Hepatocyte (in vitro differentiated cells): Measurements from ENCODE around the gene LRRC52. TPM values are rescaled to one million over a fixed set of nuclear protein-coding genes. Genes with fewer than 3 reads are reported as not detected.

Experiments
- DNase-seq: peaks from one replicate; pipeline ENCODE4 v3.0.0-alpha.2; 2016; ENCODE audit warnings: low spot score
- H2AFZ ChIP-seq: fragments of 200-600 bp; sonication (generic); 2 replicates; pipeline ENCODE4 v1.6.0; 2016; ENCODE audit warnings: antibody characterized with exemption, mild to moderate bottlenecking
- H3K27ac ChIP-seq: fragments of 200-600 bp; sonication (generic); 2 replicates; pipeline ENCODE4 v1.5.1; 2016; ENCODE audit warnings: mild to moderate bottlenecking
- H3K27me3 ChIP-seq: fragments of 200-600 bp; sonication (generic); 2 replicates; pipeline ENCODE4 v1.6.1; 2016
- H3K36me3 ChIP-seq: fragments of 200-600 bp; sonication (generic); replicated peaks from 2 replicates; pipeline ENCODE4 v1.5.1; 2016; ENCODE audit warnings: low read depth; ENCODE audit not compliant: insufficient read depth
- H3K4me1 ChIP-seq: fragments of 200-600 bp; sonication (generic); 2 replicates; pipeline ENCODE4 v1.5.1; 2016; ENCODE audit warnings: mild to moderate bottlenecking, moderate library complexity; ENCODE audit not compliant: insufficient read depth
- H3K4me2 ChIP-seq: fragments of 200-600 bp; sonication (generic); 2 replicates; pipeline ENCODE4 v1.6.0; 2016
- H3K4me3 ChIP-seq: fragments of 200-600 bp; sonication (generic); 2 replicates; pipeline ENCODE4 v1.5.1; 2016; ENCODE audit warnings: mild to moderate bottlenecking
- H3K79me2 ChIP-seq: fragments of 200-600 bp; sonication (generic); 2 replicates; pipeline ENCODE4 v1.6.0; 2017; ENCODE audit warnings: mild to moderate bottlenecking
- H3K9me2 ChIP-seq: fragments of 200-600 bp; sonication (generic); replicated peaks from 2 replicates; pipeline ENCODE4 v1.6.0; 2017; ENCODE audit warnings: mild to moderate bottlenecking; ENCODE audit not compliant: insufficient read depth
- H3K9me3 ChIP-seq: fragments of 200-600 bp; sonication (generic); 2 replicates; pipeline ENCODE4 v1.5.1; 2016; ENCODE audit warnings: low read depth, mild to moderate bottlenecking
- H4K20me1 ChIP-seq: fragments of 200-600 bp; sonication (generic); 2 replicates; pipeline ENCODE4 v1.6.0; 2016; ENCODE audit warnings: mild to moderate bottlenecking; ENCODE audit not compliant: insufficient read depth, poor library complexity, severe bottlenecking
- CTCF ChIP-seq: fragments of 200-600 bp; sonication (generic); IDR thresholded peaks from 2 replicates; pipeline ENCODE4 v1.5.1; 2016; ENCODE audit warnings: antibody characterized with exemption, mild to moderate bottlenecking; ENCODE audit not compliant: poor library complexity
- EZH2 ChIP-seq: fragments of 200-600 bp; sonication (generic); IDR thresholded peaks from 2 replicates; pipeline ENCODE4 v1.6.1; 2016; ENCODE audit warnings: antibody characterized with exemption, mild to moderate bottlenecking, borderline replicate concordance
- EZH2phosphoT487 ChIP-seq: fragments of 200-600 bp; sonication (generic); IDR thresholded peaks from one replicate; pipeline ENCODE4 v1.6.1; 2018; ENCODE audit warnings: antibody characterized with exemption, mild to moderate bottlenecking, low read depth, moderate library complexity; ENCODE audit not compliant: unreplicated experiment, severe bottlenecking
- WGBS: methylation state at CpG from one replicate; pipeline ENCODE4 v1.1.6; 2016; ENCODE audit warnings: low lambda C conversion rate; ENCODE audit errors: missing lambda C conversion rate; 5-methylcytosine and 5-hydroxymethylcytosine counted together
- polyA plus RNA-seq: library from polyadenylated mRNA; unstranded; fragments of >200 nt; fragmentation: Nextera tagmentation; extraction: Ambion mirVana; gene quantifications from 2 replicates; pipeline ENCODE4 v1.2.1, GENCODE V29; 2016
- total RNA-seq: library from RNA; depleted of rRNA; stranded (reverse); fragments of >200 nt; gene quantifications from 2 replicates; pipeline ENCODE4 v1.2.3, GENCODE V29; 2014

The LRRC52 gene
- total and polyA plus RNA-seq, 2 experiments from 2014 or later: not detected

DNA sequence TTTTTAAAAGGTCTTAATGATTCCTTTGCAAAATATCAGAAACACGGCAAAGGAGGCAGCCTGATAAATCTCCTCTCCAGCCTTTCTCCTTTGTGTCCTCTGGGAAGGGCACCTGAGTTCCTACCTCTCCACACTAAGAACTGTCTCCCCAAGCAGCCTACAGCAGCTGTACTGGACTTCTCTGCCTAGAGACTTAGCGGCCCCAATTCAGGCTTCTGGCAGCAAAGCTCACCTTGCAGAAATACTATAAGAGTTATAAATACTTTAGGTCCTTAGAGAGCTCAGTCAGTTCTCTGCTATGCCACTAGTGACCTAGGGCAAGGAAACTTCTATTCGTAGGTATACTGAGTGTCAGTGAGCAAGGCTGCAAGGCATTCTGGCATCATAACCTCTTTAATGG is 33.9 kb downstream of the LRRC52 start:
- no peaks in the 10 kb centered on the region for H3K36me3 ChIP-seq
- H3K27ac ChIP-seq: no peak overlapping the region
- no peak overlapping the region for H2AFZ ChIP-seq
- WGBS: 71% methylated on average over 3 of the region's 3 CpGs
- H3K4me3 ChIP-seq: no peak overlapping the region
- H4K20me1 ChIP-seq: no peaks in the 10 kb centered on the region
- H3K4me2 ChIP-seq: no peak overlapping the region
- no peak for TF ChIP-seq EZH2
- no peak for TF ChIP-seq CTCF
- TF ChIP-seq EZH2phosphoT487: no peak
- no peaks in the 10 kb centered on the region for H3K27me3 ChIP-seq
- no peaks in the 10 kb centered on the region for H3K4me1 ChIP-seq
- H3K9me2 ChIP-seq: no peaks in the 10 kb centered on the region
- H3K9me3 ChIP-seq: no peaks in the 10 kb centered on the region
- no peaks in the 10 kb centered on the region for H3K79me2 ChIP-seq
- DNase-seq: no peak

GRCh38 chr1:165580931-165581871 is 37.4 kb downstream of the LRRC52 start:
- Histone ChIP-seq H2AFZ (no peak overlapping the region), H3K27ac (no peak overlapping the region), H3K4me2 (no peak overlapping the region), H3K4me3 (no peak overlapping the region), H3K79me2 (no peaks in the 10 kb centered on the region), H3K36me3 (no peaks in the 10 kb centered on the region), H3K4me1 (no peaks in the 10 kb centered on the region), H3K27me3 (no peaks in the 10 kb centered on the region), H3K9me2 (no peaks in the 10 kb centered on the region), H3K9me3 (no peaks in the 10 kb centered on the region), H4K20me1 (no peaks in the 10 kb centered on the region)
- WGBS: 97% methylated on average over 24 of the region's 24 CpGs
- no peak for DNase-seq
- no peak for TF ChIP-seq EZH2phosphoT487
- TF ChIP-seq EZH2: no peak
- no peak for TF ChIP-seq CTCF

- H3K27ac ChIP-seq: no peak overlapping the region
- TF ChIP-seq EZH2 (no peak), EZH2phosphoT487 (no peak), CTCF (no peak)
- H3K36me3 ChIP-seq: no peaks in the 10 kb centered on the region
- no peaks in the 10 kb centered on the region for H3K79me2 ChIP-seq
- H2AFZ ChIP-seq: no peak overlapping the region
- WGBS: 98% methylated on average over 25 of the region's 25 CpGs
- no peaks in the 10 kb centered on the region for H3K4me1 ChIP-seq
- H3K27me3 ChIP-seq: no peaks in the 10 kb centered on the region
- no peak overlapping the region for H3K4me3 ChIP-seq
- H4K20me1 ChIP-seq: no peaks in the 10 kb centered on the region
- no peak overlapping the region for H3K4me2 ChIP-seq
- DNase-seq: no peak
- no peaks in the 10 kb centered on the region for H3K9me3 ChIP-seq
- H3K9me2 ChIP-seq: no peaks in the 10 kb centered on the region
Observed at GRCh38 chr1:165581926-165582325, 38.1 kb downstream of the LRRC52 start.
